ENCODE measurements around the gene PIGN. TPM values are rescaled to one million over a fixed set of nuclear protein-coding genes. Genes with fewer than 3 reads are reported as not detected.

Gene PIGN
- polyA plus RNA-seq, 3 donors: 4.1 to 14.7 (median 14.6) TPM

DNA sequence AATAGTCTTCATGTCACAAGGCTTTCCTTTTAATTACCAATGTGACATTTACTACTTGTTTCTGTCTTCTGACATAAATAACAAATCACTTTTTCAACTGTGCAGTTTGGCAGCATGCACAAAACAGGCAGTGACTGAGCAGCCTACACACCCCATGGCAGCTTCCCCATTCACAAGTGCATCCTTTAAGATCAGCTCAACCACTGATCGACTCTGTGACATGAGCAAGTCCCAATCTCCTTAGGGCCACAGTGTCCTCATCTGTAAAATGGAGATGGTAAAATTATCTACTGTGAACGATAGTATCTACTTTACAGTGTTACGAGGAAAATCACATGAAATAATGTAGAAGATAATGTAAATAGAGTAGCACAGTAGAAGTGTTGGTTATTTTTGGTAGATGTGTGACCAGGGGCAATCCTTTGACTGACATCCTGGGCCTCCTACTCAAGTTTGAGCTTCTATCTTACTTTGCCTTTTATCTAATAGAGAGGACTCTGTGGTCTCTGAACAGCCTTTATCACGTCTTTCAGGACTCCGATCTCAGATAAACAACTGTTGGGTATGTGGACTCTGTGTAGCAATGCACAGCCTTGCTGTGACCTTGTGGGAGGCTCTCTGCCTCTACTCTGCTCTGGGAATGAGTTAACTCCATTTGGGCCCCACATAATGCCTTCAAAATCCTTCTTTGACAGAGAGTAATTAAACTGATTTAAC is 120.6 kb downstream of the PIGN start:
- Mint-ChIP-seq H3K4me3 (no peak overlapping the region), H3K9me3 (peaks cover 0 to 7% (median 2%) of the 10 kb centered on the region in 7 donors), H3K27me3 (ENCODE audit: low read depth in 3 of 3) (no peaks in the 10 kb centered on the region), H3K36me3 (peaks cover 7 to 8% of the 10 kb centered on the region in 2 donors), H3K27ac (no peak overlapping the region), H3K4me1 (peaks cover 19% of the 10 kb centered on the region)
- Histone ChIP-seq H3K36me3 (replicated peaks in 1 of 2; ENCODE audit: control insufficient read depth in 1 of 2, insufficient read depth in 2 of 2, low read length in 2 of 2) (no peaks in the 10 kb centered on the region), H3K4me3 (replicated peaks in 1 of 3; ENCODE audit: low read depth in 2 of 3, low read length in 3 of 3) (no peak overlapping the region), H3K79me2 (ENCODE audit: insufficient read depth, low read length) (no peaks in the 10 kb centered on the region), H3K9ac (ENCODE audit: insufficient read depth, low read length, poor library complexity, severe bottlenecking) (no peak overlapping the region), H3K4me1 (ENCODE audit: control insufficient read depth in 1 of 2, insufficient read depth in 2 of 2, low read length in 2 of 2) (peaks cover 10 to 19% of the 10 kb centered on the region in 2 donors), H3K27ac (ENCODE audit: low read depth in 1 of 2, low read length in 2 of 2) (no peak overlapping the region), H3K4me2 (replicated peaks; ENCODE audit: extremely low read depth, low read length, poor library complexity, severe bottlenecking) (no peak overlapping the region), H3K27me3 (ENCODE audit: control insufficient read depth in 2 of 2, insufficient read depth in 2 of 2, low read length in 2 of 2) (no peaks in the 10 kb centered on the region), H4K20me1 (ENCODE audit: insufficient read depth, low read length) (no peaks in the 10 kb centered on the region), H3K9me3 (replicated peaks in 1 of 2; ENCODE audit: control insufficient read depth in 1 of 2, insufficient read depth in 1 of 2, low read length in 2 of 2) (no peaks in the 10 kb centered on the region), H2AFZ (ENCODE audit: insufficient read depth, low read depth, low read length, poor library complexity, severe bottlenecking) (no peak overlapping the region)
- no peak for TF ChIP-seq CTCF (IDR thresholded peaks at IDR 0.05)
- intact Hi-C loops (cut with micrococcal nuclease): no loop called here
- no peak for DNase-seq
- 100% methylated on average over 1 of the region's 5 CpGs for WGBS (ENCODE audit: insufficient coverage)

- H3K36me3 Mint-ChIP-seq: peaks cover 11% of the 10 kb centered on the region in 2 donors
These were observed 122.5 kb downstream of the PIGN start for GRCh38 chr18:62064361-62064760.

More at GRCh38 chr18:62064361-62064760, 122.5 kb downstream of the PIGN start:
- Histone ChIP-seq H3K4me2 (replicated peaks; ENCODE audit: extremely low read depth, low read length, poor library complexity, severe bottlenecking) (no peak overlapping the region), H3K79me2 (ENCODE audit: insufficient read depth, low read length) (no peaks in the 10 kb centered on the region), H3K36me3 (replicated peaks in 1 of 2; ENCODE audit: control insufficient read depth in 1 of 2, insufficient read depth in 2 of 2, low read length in 2 of 2) (peaks cover 0 to 5% of the 10 kb centered on the region in 2 donors), H3K9ac (ENCODE audit: insufficient read depth, low read length, poor library complexity, severe bottlenecking) (no peak overlapping the region), H3K27ac (ENCODE audit: low read depth in 1 of 2, low read length in 2 of 2) (no peak overlapping the region), H2AFZ (ENCODE audit: insufficient read depth, low read depth, low read length, poor library complexity, severe bottlenecking) (no peak overlapping the region), H3K9me3 (replicated peaks in 1 of 2; ENCODE audit: control insufficient read depth in 1 of 2, insufficient read depth in 1 of 2, low read length in 2 of 2) (no peaks in the 10 kb centered on the region), H3K4me1 (ENCODE audit: control insufficient read depth in 1 of 2, insufficient read depth in 2 of 2, low read length in 2 of 2) (peaks cover 7 to 9% of the 10 kb centered on the region in 2 donors), H4K20me1 (ENCODE audit: insufficient read depth, low read length) (no peaks in the 10 kb centered on the region), H3K4me3 (replicated peaks in 1 of 3; ENCODE audit: low read depth in 2 of 3, low read length in 3 of 3) (no peak overlapping the region), H3K27me3 (ENCODE audit: control insufficient read depth in 2 of 2, insufficient read depth in 2 of 2, low read length in 2 of 2) (no peaks in the 10 kb centered on the region)
- no peak for TF ChIP-seq CTCF (IDR thresholded peaks at IDR 0.05)
- no CpG with 5 or more reads among the region's 1 CpG for whole genome bisulfite sequencing (ENCODE audit: insufficient coverage)
- no peak overlapping the region for H3K4me3 Mint-ChIP-seq
- intact Hi-C loops (cut with micrococcal nuclease): no loop called here
- H3K9me3 Mint-ChIP-seq: peaks cover 0 to 7% (median 4%) of the 10 kb centered on the region in 7 donors
- peaks cover 9% of the 10 kb centered on the region for H3K4me1 Mint-ChIP-seq
- H3K27me3 Mint-ChIP-seq (ENCODE audit: low read depth in 3 of 3): no peaks in the 10 kb centered on the region
- DNase-seq: no peak
- H3K27ac Mint-ChIP-seq: no peak overlapping the region

Data from CD14-positive monocyte (primary cell).